PC-9 (cell line): ENCODE results near the gene B4GALT3. TPM values are rescaled to one million over a fixed set of nuclear protein-coding genes. Genes with fewer than 3 reads are reported as not detected.

ENCODE experiments used
- BruUV-seq: library from RNA; stranded (reverse); fragments of 400-500 nt; replicated peaks from 2 replicates; lab custom pipeline; 2021; lab: Mats Ljungman, UMichigan
- CTCF ChIA-PET: fragments of 300-600 bp; sonication (Branson Sonifier 250); formaldehyde crosslinking; loops from one replicate; lab custom pipeline; 2022; ENCODE audit warnings: antibody characterized with exemption; lab: Charles Lee
- POLR2A ChIA-PET: fragments of 300-600 bp; sonication (Branson Sonifier 250); formaldehyde crosslinking; loops from one replicate; lab custom pipeline; 2022; ENCODE audit warnings: antibody characterized with exemption; ENCODE audit not compliant: unreplicated experiment; lab: Charles Lee
- DNase-seq, 2 experiments: peaks; one replicate each; pipeline versions ENCODE4 v3.0.0 to v3.0.0-alpha.2; 2015 to 2022; ENCODE audit warnings: mixed read lengths in 1 of 2
- H2AFZ ChIP-seq: fragments of 200-600 bp; sonication (generic); 2 replicates; pipeline ENCODE4 v1.8.1; 2017; ENCODE audit warnings: antibody characterized with exemption
- H3F3A ChIP-seq: fragments of 200-600 bp; sonication (generic); 2 replicates; pipeline ENCODE4 v1.8.1; 2017; ENCODE audit warnings: antibody characterized with exemption, mild to moderate bottlenecking, low read depth; ENCODE audit not compliant: insufficient read depth
- H3K27ac ChIP-seq: fragments of 200-600 bp; sonication (generic); 2 replicates; pipeline ENCODE4 v1.6.1; 2016; ENCODE audit warnings: mixed run types
- H3K27me3 ChIP-seq: fragments of 200-600 bp; sonication (generic); 2 replicates; pipeline ENCODE4 v1.6.1; 2016; ENCODE audit warnings: low read depth, mixed run types; ENCODE audit not compliant: insufficient read depth
- H3K36me3 ChIP-seq: fragments of 200-600 bp; sonication (generic); 2 replicates; pipeline ENCODE4 v1.6.1; 2016; ENCODE audit warnings: low read depth, mixed run types
- H3K4me1 ChIP-seq: fragments of 200-600 bp; sonication (generic); replicated peaks from 2 replicates; pipeline ENCODE4 v1.6.1; 2016; ENCODE audit warnings: mixed run types; ENCODE audit not compliant: insufficient read depth
- H3K4me2 ChIP-seq: fragments of 200-600 bp; sonication (generic); 2 replicates; pipeline ENCODE4 v1.6.1; 2017; ENCODE audit warnings: mixed run types
- H3K4me3 ChIP-seq: fragments of 200-600 bp; sonication (generic); 2 replicates; pipeline ENCODE4 v1.6.1; 2016; ENCODE audit warnings: mixed run types
- H3K79me2 ChIP-seq: fragments of 200-600 bp; sonication (generic); 2 replicates; pipeline ENCODE4 v1.6.1; 2017; ENCODE audit warnings: low read depth, mixed run types
- H3K9me2 ChIP-seq: fragments of 200-600 bp; sonication (generic); 2 replicates; pipeline ENCODE4 v1.8.1; 2017; ENCODE audit warnings: mild to moderate bottlenecking; ENCODE audit not compliant: insufficient read depth
- H3K9me3 ChIP-seq: fragments of 200-600 bp; sonication (generic); 2 replicates; pipeline ENCODE4 v1.8.1; 2016; ENCODE audit warnings: low read depth; ENCODE audit not compliant: insufficient read depth
- H4K20me1 ChIP-seq: fragments of 200-600 bp; sonication (generic); 2 replicates; pipeline ENCODE4 v1.8.1; 2017; ENCODE audit not compliant: insufficient read depth
- CTCF ChIP-seq: fragments of 200-600 bp; sonication (generic); conservative IDR thresholded peaks from 2 replicates; pipeline ENCODE4 v1.6.1; 2017; ENCODE audit warnings: mixed run types, antibody characterized with exemption, mild to moderate bottlenecking, moderate library complexity
- EZH2 ChIP-seq: fragments of 200-600 bp; sonication (generic); IDR thresholded peaks from 2 replicates; pipeline ENCODE4 v1.8.0; 2017; ENCODE audit warnings: antibody characterized with exemption, low read depth
- intact Hi-C: fragments of 100-400 bp; cut with micrococcal nuclease; formaldehyde crosslinking; loops from one replicate; pipeline ENCODE4 v1.10.0; 2022; ENCODE audit not compliant: unreplicated experiment
- total RNA-seq: library from RNA; stranded (reverse); gene quantifications from 2 replicates; pipeline ENCODE4 v1.2.3, GENCODE V29; 2021

The B4GALT3 gene
- total RNA-seq, 1 experiment from 2014 or later: 35.5 TPM

GRCh38 chr1:161173711-161174110, 3.6 kb downstream of the B4GALT3 start:
- no peak for DNase-seq
- Histone ChIP-seq H3K4me3 (no peak overlapping the region), H3K27ac (no peak overlapping the region), H3K9me3 (no peaks in the 10 kb centered on the region), H3K36me3 (peaks cover 11% of the 10 kb centered on the region), H3K4me2 (no peak overlapping the region), H4K20me1 (no peaks in the 10 kb centered on the region), H3K27me3 (no peaks in the 10 kb centered on the region), H3K9me2 (no peaks in the 10 kb centered on the region), H3K79me2 (peaks cover 14% of the 10 kb centered on the region), H3F3A (peaks cover 8% of the 10 kb centered on the region; the same call in 1 of the 2 replicates), H2AFZ (no peak overlapping the region), H3K4me1 (peaks cover 15% of the 10 kb centered on the region)
- POLR2A ChIA-PET: no interaction called here
- BruUV-seq: no TSS peak
- CTCF ChIA-PET: no interaction called here
- intact Hi-C loops: no loop called here
- TF ChIP-seq EZH2 (no peak), CTCF (no peak)

GRCh38 chr1:161172776-161173376, 4.4 kb downstream of the B4GALT3 start:
- intact Hi-C loops: no loop called here
- Histone ChIP-seq H3K27ac (no peak overlapping the region), H3K9me3 (no peaks in the 10 kb centered on the region), H2AFZ (no peak overlapping the region), H3K36me3 (peaks cover 11% of the 10 kb centered on the region), H3K79me2 (peaks cover 14% of the 10 kb centered on the region), H4K20me1 (no peaks in the 10 kb centered on the region), H3K4me2 (no peak overlapping the region), H3F3A (peaks cover 5% of the 10 kb centered on the region; the same call in 1 of the 2 replicates), H3K27me3 (no peaks in the 10 kb centered on the region), H3K4me1 (peaks cover 10% of the 10 kb centered on the region), H3K9me2 (no peaks in the 10 kb centered on the region), H3K4me3 (no peak overlapping the region)
- no peak for TF ChIP-seq EZH2
- no peak for TF ChIP-seq CTCF
- BruUV-seq: no TSS peak
- POLR2A ChIA-PET: no interaction called here
- DNase-seq: no peak
- CTCF ChIA-PET: no interaction called here

- no peak overlapping the region for H3K4me3 ChIP-seq
- H3K4me1 ChIP-seq: peaks cover 8% of the 10 kb centered on the region
- no peak for DNase-seq
- no peaks in the 10 kb centered on the region for H3K9me2 ChIP-seq
- no peak overlapping the region for H3K4me2 ChIP-seq
- H3K27ac ChIP-seq: no peak overlapping the region
- H4K20me1 ChIP-seq: no peaks in the 10 kb centered on the region
- TF ChIP-seq CTCF (no peak), EZH2 (no peak)
- H3F3A ChIP-seq: peaks cover 2% of the 10 kb centered on the region; the same call in 1 of the 2 replicates
- CTCF ChIA-PET: no interaction called here
- H3K27me3 ChIP-seq: no peaks in the 10 kb centered on the region
- H3K79me2 ChIP-seq: peaks cover 14% of the 10 kb centered on the region
- intact Hi-C loops: no loop called here
- H3K36me3 ChIP-seq: peaks cover 11% of the 10 kb centered on the region
- no peak overlapping the region for H2AFZ ChIP-seq
- POLR2A ChIA-PET: no interaction called here
- H3K9me3 ChIP-seq: no peaks in the 10 kb centered on the region
- BruUV-seq: no TSS peak
Measured at GRCh38 chr1:161172349-161172748, 5.0 kb downstream of the B4GALT3 start.
